HG03432 (cell line): ENCODE results near the gene TRERF1.
"Not testable (repeated sequence)": the region's sequence is repeated elsewhere in the genome, so short reads cannot be mapped to it uniquely, and the experiment has no call there.

Experiments used
- ATAC-seq: cut with Tn5 transposase; IDR thresholded peaks from one replicate; pipeline ENCODE4 v1.9.1; 2021; ENCODE audit warnings: mild to moderate bottlenecking, moderate library complexity; ENCODE audit not compliant: unreplicated experiment

TRERF1 gene

GRCh38 chr6:42344756-42345155, 107.0 kb downstream of the TRERF1 start:
- no peak for ATAC-seq

GRCh38 chr6:42341771-42342553, 109.8 kb downstream of the TRERF1 start:
- no peak for ATAC-seq

- ATAC-seq = no peak
These were observed 110.5 kb downstream of the TRERF1 start for GRCh38 chr6:42341221-42341620.

GRCh38 chr6:42340511-42340910, 111.2 kb downstream of the TRERF1 start:
- ATAC-seq = no peak

- ATAC-seq = peak; percentile 77
These were observed 111.7 kb downstream of the TRERF1 start for GRCh38 chr6:42339991-42340401.

GRCh38 chr6:42338744-42339222, 112.9 kb downstream of the TRERF1 start:
- ATAC-seq = no peak

GRCh38 chr6:42337985-42338743, 113.6 kb downstream of the TRERF1 start:
- no peak for ATAC-seq

- ATAC-seq = no peak
These were observed 115.3 kb downstream of the TRERF1 start for GRCh38 chr6:42336431-42336830.

- ATAC-seq = no peak
These were observed 115.8 kb downstream of the TRERF1 start for GRCh38 chr6:42335896-42336295.

GRCh38 chr6:42334870-42335269, 116.9 kb downstream of the TRERF1 start:
- no peak for ATAC-seq

GRCh38 chr6:42333612-42334011, 118.1 kb downstream of the TRERF1 start:
- ATAC-seq = no peak

GRCh38 chr6:42332916-42333315, 118.8 kb downstream of the TRERF1 start:
- no peak for ATAC-seq

- ATAC-seq = no peak
These were observed 120.7 kb downstream of the TRERF1 start for GRCh38 chr6:42331019-42331418.

- ATAC-seq = no peak
These were observed 125.5 kb downstream of the TRERF1 start for GRCh38 chr6:42326248-42326647.

- not testable (repeated sequence) for ATAC-seq
These were observed 126.9 kb downstream of the TRERF1 start for GRCh38 chr6:42324656-42325324.

GRCh38 chr6:42322676-42323075, 129.1 kb downstream of the TRERF1 start:
- no peak for ATAC-seq

- ATAC-seq = no peak
These were observed 129.8 kb downstream of the TRERF1 start for GRCh38 chr6:42321976-42322375.

GRCh38 chr6:42320762-42321161, 131.0 kb downstream of the TRERF1 start:
- no peak for ATAC-seq

- ATAC-seq = no peak
These were observed 133.2 kb downstream of the TRERF1 start for GRCh38 chr6:42318480-42318879.

GRCh38 chr6:42316981-42317380, 134.7 kb downstream of the TRERF1 start:
- no peak for ATAC-seq
